HUES48 (cell line): ENCODE data around the gene CLDN16.

ENCODE experiments used
- H3K27ac ChIP-seq: one replicate; pipeline ENCODE4 v1.7.0; 2013; ENCODE audit warnings: low read depth, low read length, inconsistent platforms
- H3K27me3 ChIP-seq: 2 replicates; pipeline ENCODE4 v1.6.1; 2013; ENCODE audit warnings: mild to moderate bottlenecking, low read length; ENCODE audit not compliant: control insufficient read depth, insufficient read depth
- H3K36me3 ChIP-seq: 2 replicates; pipeline ENCODE4 v1.6.1; 2013; ENCODE audit warnings: low read length; ENCODE audit not compliant: control insufficient read depth, insufficient read depth
- H3K4me1 ChIP-seq: 2 replicates; pipeline ENCODE4 v1.6.1; 2013; ENCODE audit warnings: mild to moderate bottlenecking, low read length; ENCODE audit not compliant: control insufficient read depth, insufficient read depth
- H3K4me3 ChIP-seq: 2 replicates; pipeline ENCODE4 v1.5.1; 2013; ENCODE audit warnings: mild to moderate bottlenecking, low read depth, low read length
- H3K9ac ChIP-seq: 2 replicates; pipeline ENCODE4 v1.6.1; 2013; ENCODE audit warnings: mild to moderate bottlenecking, low read depth, low read length, moderate library complexity
- H3K9me3 ChIP-seq: 2 replicates; pipeline ENCODE4 v1.6.1; 2013; ENCODE audit warnings: low read length; ENCODE audit not compliant: control insufficient read depth, insufficient read depth

The CLDN16 gene

GRCh38 chr3:190360228-190360627, 27.7 kb upstream of the CLDN16 start:
- Histone ChIP-seq H3K36me3 (no peaks in the 10 kb centered on the region), H3K4me3 (no peak overlapping the region), H3K9ac (no peak overlapping the region), H3K4me1 (peaks cover 17% of the 10 kb centered on the region), H3K27me3 (no peaks in the 10 kb centered on the region), H3K9me3 (no peaks in the 10 kb centered on the region), H3K27ac (no peak overlapping the region)

GRCh38 chr3:190361791-190362190, 26.2 kb upstream of the CLDN16 start:
- no peak overlapping the region for H3K9ac ChIP-seq
- H3K36me3 ChIP-seq = no peaks in the 10 kb centered on the region
- no peaks in the 10 kb centered on the region for H3K27me3 ChIP-seq
- H3K9me3 ChIP-seq = no peaks in the 10 kb centered on the region
- H3K4me3 ChIP-seq = no peak overlapping the region
- peaks cover 24% of the 10 kb centered on the region for H3K4me1 ChIP-seq
- peak overlapping the region; percentile 48 for H3K27ac ChIP-seq

DNA sequence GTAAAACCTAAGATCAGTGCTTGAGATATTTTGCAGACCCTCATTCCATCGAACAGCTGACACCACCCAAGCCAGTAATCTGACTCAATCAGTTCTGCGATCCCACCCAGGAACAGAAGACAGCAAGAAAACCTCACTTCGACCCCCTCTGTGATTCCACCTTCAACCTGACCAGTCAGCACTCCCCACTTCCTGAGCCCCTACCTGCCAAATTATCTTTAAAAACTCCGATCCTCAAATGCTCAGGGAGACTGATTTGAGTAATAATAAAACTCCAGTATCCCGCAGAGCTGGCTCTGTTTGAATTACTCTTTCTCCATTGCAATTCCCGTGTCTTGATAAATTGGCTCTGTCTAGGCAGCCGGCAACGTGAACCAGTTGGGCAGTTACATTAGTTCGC, 25.7 kb upstream of the CLDN16 start:
- peaks cover 24% of the 10 kb centered on the region for H3K4me1 ChIP-seq
- no peak overlapping the region for H3K9ac ChIP-seq
- peak overlapping the region; percentile 48 for H3K27ac ChIP-seq
- H3K36me3 ChIP-seq = no peaks in the 10 kb centered on the region
- peak overlapping the region; percentile 7; the same call in 1 of the 2 replicates for H3K4me3 ChIP-seq
- H3K9me3 ChIP-seq = no peaks in the 10 kb centered on the region
- no peaks in the 10 kb centered on the region for H3K27me3 ChIP-seq

- Histone ChIP-seq H3K36me3 (no peaks in the 10 kb centered on the region), H3K9ac (no peak overlapping the region), H3K9me3 (no peaks in the 10 kb centered on the region), H3K4me3 (no peak overlapping the region), H3K27me3 (no peaks in the 10 kb centered on the region), H3K27ac (no peak overlapping the region), H3K4me1 (peaks cover 24% of the 10 kb centered on the region)
Observed at GRCh38 chr3:190366133-190366532, 21.8 kb upstream of the CLDN16 start.

GRCh38 chr3:190368881-190369280, 19.1 kb upstream of the CLDN16 start:
- Histone ChIP-seq H3K9me3 (no peaks in the 10 kb centered on the region), H3K4me1 (peaks cover 7% of the 10 kb centered on the region; the same call in 1 of the 2 replicates), H3K27me3 (no peaks in the 10 kb centered on the region), H3K9ac (no peak overlapping the region), H3K4me3 (no peak overlapping the region), H3K27ac (no peak overlapping the region), H3K36me3 (no peaks in the 10 kb centered on the region)

DNA sequence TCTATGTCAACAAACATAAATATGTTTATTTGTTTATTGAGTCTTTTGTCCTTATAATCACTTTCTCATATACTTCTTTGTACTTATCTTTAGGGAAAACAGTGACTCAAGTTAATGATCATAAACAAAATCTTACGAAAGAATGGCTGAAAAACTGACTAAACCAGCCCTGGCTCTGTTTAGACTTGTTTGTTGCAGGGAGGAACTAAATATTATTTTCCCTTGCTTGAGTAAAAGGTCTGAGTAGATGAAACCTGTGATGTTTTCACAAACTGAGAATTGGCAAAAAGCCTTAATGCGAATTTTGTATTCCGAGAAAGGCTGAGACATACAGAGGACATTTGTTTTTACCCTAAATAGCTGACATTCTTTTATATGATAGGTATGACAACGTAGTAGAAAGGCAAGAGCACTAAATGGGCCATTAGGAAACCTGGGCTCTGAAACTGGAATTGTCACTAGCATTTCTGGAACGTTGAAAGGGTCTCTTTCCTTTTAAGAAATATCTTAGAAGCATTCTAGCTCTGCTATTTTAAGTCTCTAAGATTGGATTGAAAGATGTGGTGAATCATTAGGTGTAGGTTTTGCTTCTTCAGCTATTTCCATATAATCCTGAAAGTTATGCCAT, 18.2 kb upstream of the CLDN16 start:
- H3K9me3 ChIP-seq = no peaks in the 10 kb centered on the region
- no peaks in the 10 kb centered on the region for H3K27me3 ChIP-seq
- H3K9ac ChIP-seq = no peak overlapping the region
- H3K27ac ChIP-seq = no peak overlapping the region
- H3K36me3 ChIP-seq = no peaks in the 10 kb centered on the region
- peaks cover 7% of the 10 kb centered on the region; the same call in 1 of the 2 replicates for H3K4me1 ChIP-seq
- H3K4me3 ChIP-seq = no peak overlapping the region

GRCh38 chr3:190370369-190370768, 17.6 kb upstream of the CLDN16 start:
- H3K27me3 ChIP-seq = no peaks in the 10 kb centered on the region
- peaks cover 9% of the 10 kb centered on the region; the same call in 1 of the 2 replicates for H3K4me1 ChIP-seq
- no peaks in the 10 kb centered on the region for H3K9me3 ChIP-seq
- no peak overlapping the region for H3K4me3 ChIP-seq
- no peak overlapping the region for H3K9ac ChIP-seq
- no peaks in the 10 kb centered on the region for H3K36me3 ChIP-seq
- no peak overlapping the region for H3K27ac ChIP-seq

DNA sequence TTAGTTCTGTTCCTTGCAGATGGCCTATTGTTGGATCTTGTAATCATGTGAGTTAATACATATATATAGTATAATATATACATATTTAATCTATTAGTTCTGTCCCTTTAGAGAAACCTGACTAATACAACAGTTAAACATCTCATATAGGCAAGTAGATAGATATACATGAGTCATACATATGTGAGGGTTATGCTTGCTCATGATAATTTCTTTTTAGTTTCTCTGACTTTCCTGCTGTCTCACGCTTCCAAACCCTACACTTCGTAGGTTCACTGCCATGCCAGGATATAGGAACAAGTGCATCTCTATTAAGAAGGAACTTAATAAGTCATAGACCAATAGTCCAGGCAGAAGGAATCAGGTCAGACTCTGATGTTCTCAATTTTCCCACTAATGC, 16.8 kb upstream of the CLDN16 start:
- no peaks in the 10 kb centered on the region for H3K36me3 ChIP-seq
- no peaks in the 10 kb centered on the region for H3K9me3 ChIP-seq
- H3K4me1 ChIP-seq = peaks cover 11% of the 10 kb centered on the region; the same call in 1 of the 2 replicates
- no peaks in the 10 kb centered on the region for H3K27me3 ChIP-seq
- no peak overlapping the region for H3K4me3 ChIP-seq
- H3K9ac ChIP-seq = no peak overlapping the region
- no peak overlapping the region for H3K27ac ChIP-seq

DNA sequence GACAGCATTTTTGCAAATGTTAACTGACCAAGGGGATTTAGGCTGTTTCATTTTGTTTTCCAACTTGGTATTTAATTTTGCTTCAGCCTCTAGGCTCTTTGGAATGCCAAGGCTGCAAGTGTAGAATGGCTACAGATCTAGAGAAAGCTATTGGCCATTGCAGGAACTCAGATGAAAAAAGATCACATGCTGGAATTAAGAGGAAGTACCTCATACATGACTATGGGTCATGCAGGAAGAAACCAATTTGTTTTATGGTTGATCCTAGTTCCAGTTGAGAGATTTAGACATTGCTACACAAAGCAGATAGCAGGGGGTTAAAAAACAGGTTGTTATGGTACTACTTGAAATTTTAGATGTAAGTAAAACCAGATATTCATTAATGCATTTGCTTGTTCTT, 12.7 kb upstream of the CLDN16 start:
- no peaks in the 10 kb centered on the region for H3K9me3 ChIP-seq
- no peaks in the 10 kb centered on the region for H3K27me3 ChIP-seq
- H3K4me3 ChIP-seq = no peak overlapping the region
- peaks cover 15% of the 10 kb centered on the region; the same call in 1 of the 2 replicates for H3K4me1 ChIP-seq
- H3K36me3 ChIP-seq = no peaks in the 10 kb centered on the region
- H3K27ac ChIP-seq = no peak overlapping the region
- H3K9ac ChIP-seq = no peak overlapping the region

GRCh38 chr3:190375671-190376070, 12.3 kb upstream of the CLDN16 start:
- no peaks in the 10 kb centered on the region for H3K27me3 ChIP-seq
- H3K4me1 ChIP-seq = peaks cover 15% of the 10 kb centered on the region; the same call in 1 of the 2 replicates
- H3K36me3 ChIP-seq = no peaks in the 10 kb centered on the region
- H3K27ac ChIP-seq = no peak overlapping the region
- H3K9me3 ChIP-seq = no peaks in the 10 kb centered on the region
- no peak overlapping the region for H3K4me3 ChIP-seq
- H3K9ac ChIP-seq = no peak overlapping the region

DNA sequence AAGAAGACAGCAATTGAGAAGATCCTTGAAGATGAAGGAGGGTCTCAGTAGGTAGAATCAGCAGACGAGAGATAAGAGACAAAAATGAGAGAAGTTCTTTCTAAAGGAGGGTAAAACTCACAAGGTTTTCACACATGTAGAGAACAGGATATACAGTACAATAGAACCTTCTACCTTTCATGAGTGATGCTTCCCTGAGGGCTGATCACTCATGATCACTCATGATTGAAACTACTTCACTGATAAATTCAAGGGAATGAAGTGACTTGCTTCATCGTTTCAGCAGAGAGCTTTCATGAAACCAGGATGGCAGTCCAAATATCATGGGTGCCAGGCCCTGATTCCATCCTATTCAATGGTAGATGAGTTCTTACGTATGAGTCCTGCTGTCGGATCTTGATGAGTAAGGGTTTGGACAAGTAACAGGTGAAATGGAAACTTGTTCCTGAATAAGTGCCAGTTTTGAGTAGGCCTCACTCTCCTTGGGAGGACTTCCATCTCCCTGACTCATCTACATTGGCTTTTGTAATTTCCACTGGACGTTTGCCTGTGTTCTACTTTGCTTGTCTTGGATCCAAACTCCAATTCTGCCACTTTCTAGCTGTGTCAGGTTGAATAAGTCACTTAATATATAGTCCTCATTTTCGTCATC, 9.6 kb upstream of the CLDN16 start:
- Histone ChIP-seq H3K4me1 (peaks cover 15% of the 10 kb centered on the region; the same call in 1 of the 2 replicates), H3K36me3 (no peaks in the 10 kb centered on the region), H3K27ac (no peak overlapping the region), H3K27me3 (no peaks in the 10 kb centered on the region), H3K4me3 (no peak overlapping the region), H3K9me3 (no peaks in the 10 kb centered on the region), H3K9ac (no peak overlapping the region)
